ENCODE measurements around the gene ABHD15.

ABHD15 gene

DNA sequence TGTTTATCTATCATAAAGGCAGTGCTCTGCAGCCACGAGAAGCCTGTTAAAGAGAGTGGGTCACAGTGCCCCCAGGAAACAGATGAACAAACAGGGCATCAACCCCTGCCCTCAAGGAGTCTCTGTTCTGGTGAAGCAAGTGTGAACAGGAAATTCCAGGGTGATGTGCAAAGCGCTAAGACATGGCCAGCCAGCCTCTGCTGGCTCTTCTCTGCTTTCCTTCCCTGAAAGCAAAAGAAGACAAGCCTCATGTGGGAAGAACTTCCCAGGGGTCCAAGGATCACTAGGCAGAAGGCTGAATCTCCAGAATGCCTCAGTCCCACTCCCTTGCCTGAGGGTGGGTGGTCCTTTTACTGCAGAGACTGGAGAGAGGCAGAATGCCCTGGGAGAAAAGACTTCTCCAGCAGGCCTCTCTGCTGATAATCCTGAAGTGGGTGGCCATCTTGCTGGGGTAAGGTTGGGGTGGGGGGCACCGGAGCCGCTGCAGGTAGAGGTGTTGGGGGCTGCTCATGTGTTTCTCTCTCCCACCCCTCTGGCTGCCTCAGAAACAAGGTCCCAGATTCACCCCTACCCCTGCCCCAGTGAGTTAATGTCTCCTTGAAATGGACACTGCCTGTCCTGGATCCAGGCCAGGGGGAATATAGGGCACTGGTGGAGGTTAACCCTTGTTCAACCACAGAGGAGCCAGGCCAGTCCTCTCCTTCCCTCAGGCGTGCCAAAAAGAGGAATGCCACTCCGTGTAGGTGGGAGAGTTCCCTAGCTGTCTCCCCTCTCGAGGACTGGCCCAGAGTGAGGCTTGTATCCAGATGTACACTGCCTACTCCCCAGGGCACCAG is 28.5 kb upstream of the ABHD15 start:
- DNase-seq = no peak

DNA sequence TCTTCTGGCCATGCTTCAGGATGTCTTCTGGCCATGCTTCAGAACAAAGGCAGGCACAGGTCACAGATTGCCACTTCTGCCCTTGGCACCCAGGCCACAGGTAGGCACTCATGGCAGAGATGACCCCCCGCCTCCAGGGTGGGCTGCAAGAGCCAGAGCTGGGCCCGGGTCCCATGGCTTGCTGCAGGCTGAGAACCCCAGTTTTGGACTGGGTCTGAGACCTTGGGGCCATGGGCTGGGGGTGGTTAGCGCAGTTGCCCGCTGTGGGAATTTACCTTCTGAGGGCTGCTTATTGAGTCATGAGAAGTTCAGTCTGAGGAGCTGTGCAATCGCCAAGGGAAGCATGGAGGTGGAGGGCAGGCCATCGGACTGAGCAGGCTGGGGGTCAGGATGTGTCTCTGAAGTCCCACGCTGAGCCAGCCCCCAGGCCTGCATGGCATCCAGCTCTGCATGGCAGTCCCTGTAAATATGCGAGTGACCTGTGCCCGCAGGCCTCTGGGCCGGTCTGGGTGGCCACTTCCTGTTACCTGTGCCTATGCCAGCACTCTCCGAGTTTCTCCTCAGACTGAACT is 27.8 kb upstream of the ABHD15 start:
- no peak for DNase-seq

DNA sequence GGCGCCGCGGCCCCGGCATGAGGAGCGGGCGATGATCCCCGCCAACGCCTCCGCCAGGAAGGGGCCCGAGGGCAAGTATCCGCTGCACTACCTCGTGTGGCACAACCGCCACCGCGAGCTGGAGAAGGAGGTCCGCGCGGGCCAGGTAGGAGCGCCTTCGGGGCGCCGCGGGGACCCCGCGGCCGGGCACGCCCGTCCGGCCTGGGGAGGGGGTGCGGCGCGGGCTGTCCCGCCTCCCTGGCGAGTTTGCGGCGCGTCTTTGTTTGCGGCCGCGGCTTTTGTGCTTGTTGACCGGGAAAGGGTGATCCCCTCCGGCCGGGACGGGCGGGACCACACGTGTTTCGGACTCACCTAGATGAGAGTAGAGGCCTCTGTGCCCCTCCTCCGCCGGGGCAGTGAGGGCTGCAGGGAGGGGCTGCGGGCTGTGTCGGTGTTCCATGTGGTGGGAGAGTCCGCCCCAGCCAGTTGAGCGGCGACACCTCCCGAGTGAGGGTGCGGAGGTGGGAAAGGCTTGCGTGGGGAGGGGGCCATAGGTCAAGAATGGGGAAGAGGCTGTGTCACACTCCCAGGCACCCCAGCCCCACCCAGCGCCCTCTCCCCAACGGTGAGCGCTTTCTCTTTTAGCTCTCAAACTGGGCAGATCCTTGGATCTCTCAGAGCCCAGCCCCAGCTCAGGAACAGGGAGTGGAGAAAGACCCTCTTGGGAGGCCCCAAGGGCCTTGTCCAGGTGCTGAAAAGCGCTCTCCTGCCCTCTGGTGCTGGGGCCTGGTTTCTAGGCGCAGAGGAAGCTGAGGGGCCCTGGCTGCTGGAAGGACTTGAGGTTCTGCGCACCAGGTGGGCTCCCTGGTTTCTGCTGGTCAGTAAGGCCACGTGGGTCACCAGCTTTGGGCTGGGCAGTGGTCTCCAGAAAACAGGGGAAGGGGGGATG is 27.0 kb upstream of the ABHD15 start:
- DNase-seq = peak in 4 of 51 donors; percentile 19 to 42 (median 32)

DNA sequence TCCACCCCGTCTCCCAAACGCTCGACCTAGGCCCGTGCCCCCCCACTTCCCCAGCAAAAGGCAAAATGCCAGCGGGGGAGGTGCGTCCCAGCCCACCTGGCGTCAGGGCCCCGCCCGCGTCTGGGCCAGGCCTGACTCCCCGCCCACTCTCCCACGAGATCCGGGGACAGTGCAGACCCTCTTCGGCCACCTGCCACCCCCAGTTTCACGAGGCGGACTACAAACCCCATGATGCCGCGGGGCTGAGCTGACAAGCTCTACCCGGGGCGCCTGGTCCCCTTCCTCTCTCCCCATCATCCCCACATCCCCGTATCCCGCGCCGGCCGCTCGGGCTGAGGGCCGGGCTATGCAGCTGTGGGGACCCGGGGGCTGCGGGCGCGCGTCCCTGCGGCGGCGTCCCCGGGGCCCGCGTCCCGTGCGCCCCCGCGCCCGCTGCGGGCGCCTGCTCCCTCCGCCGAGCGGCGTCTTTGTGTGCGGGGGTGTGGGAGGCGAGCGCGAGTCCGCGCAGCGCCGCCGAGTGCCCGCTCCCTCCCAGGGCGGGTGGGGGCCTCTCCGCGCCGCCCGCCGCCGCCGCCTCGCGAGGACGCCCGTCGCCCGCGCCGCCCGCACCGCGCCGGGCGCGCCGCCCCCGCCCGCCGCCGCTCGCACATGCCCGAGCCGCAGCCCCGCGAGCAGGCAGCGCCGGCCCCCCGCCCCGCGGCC is 26.2 kb upstream of the ABHD15 start, which contains the start of gene ANKRD13B:
Gene ANKRD13B, plus strand, starts transcription at position 283 of the 702 bp plus-strand sequence. CDS start 490 bp downstream, outside the sequence.
- peak in 44 of 51 donors; percentile 27 to 84 (median 61) for DNase-seq

DNA sequence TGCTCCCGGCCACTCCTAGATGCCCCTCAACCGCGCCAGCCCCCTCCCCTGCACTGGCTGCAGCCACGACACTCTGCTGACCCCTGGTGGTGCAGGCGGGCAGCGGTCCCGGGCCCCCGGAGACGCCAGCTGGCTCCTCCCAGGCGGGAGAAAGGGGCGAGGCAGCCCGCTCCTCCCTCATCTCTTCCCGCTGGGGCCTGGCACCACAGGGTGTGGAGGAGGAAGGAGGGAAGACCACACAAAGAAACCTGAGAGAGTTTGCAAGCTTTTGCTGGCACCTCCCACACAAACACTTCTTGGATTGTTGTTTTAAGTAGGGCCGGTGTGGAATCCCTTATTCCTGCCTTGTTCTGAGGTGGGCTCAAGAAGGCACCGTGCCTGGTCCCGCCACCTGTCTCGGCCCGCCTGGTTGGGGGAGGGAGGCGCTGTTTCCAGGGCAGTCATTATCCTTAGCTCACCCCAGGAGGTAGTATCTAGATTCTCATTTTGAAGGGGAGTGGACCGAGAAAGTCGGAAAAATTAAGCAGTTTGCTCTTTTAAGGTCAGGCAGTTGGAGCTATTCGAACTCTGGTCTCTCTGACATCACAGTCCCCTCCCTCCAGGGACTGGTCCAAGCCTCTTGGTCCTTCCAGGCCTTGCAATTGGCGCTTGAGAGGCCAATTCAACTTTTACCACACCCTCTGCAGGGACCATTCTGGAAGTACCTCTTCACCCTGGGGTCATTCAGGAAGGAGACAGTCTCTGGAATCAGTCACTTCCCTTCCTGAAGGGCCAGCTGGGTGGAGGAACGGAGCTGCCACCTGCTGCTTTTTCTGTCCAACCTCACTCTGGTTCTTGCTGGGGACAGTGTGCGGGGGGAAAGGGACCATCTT is 25.1 kb upstream of the ABHD15 start:
- DNase-seq = peak in 49 of 51 donors; percentile 51 to 94 (median 83)

DNA sequence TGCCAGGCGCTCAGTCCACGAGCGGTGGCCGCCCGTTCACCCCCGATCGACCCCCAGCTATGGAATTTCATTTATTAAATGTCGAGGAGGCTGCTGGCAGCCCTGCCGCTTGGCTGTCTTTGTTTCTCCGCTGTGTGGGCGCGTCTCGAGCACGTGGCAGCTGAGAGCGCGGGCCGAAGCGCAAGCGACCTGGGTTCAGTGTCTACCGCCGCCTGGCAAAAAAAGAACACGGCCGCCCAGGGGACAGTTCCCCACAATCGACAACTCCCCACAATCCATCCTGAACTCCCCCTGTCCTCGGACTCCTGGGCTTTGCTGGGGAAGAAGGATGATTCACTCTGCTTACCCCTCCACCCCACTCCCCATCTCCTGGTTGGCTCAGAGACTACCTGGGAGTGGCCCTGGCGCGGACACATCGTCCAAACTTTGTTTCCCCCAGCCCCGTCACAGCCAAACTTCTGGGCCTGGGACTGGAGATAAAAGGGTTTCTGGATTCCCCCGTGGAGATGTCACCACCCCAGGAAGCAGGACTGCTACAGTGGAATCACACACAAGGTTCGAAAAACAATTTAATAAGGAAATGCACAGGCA is 24.4 kb upstream of the ABHD15 start:
- DNase-seq = peak in 13 of 51 donors; percentile 28 to 83 (median 54)

DNA sequence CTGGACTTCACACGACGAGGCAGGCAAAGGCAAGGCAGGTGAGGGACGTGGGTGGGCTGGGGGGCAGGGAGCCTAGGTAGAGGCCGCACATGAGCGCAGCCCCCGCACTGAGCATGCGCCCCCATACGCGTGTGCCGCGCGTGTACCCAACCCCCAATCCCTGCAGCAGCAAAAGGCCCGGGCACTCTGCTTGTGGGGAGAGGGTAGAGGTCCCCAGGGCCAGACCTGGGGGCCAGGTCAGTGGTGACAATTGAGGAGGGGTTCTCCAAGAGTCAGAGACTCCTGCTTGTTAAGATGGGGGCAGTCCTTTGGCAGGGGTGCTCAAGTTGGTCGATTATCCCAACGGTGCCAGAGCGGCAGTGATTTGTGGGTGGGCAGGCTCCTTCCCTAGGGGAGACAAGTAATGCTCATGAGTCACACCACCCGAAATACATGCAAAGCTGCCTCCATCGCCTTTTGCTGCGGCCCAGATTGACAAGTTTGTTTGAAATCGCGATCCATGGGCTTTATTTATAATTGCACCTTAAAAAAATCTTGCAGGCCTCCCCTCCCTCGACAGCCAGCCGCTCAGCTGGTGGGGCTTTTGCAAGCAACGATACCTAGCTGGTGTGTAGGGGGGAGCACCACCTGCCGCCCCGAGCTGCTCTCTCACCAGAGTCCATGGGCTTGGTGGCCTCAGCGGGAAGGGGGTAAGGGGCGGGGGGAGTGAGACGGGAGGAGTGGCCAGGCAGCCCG is 23.7 kb upstream of the ABHD15 start:
- peak in 5 of 51 donors; percentile 27 to 89 (median 46) for DNase-seq

DNA sequence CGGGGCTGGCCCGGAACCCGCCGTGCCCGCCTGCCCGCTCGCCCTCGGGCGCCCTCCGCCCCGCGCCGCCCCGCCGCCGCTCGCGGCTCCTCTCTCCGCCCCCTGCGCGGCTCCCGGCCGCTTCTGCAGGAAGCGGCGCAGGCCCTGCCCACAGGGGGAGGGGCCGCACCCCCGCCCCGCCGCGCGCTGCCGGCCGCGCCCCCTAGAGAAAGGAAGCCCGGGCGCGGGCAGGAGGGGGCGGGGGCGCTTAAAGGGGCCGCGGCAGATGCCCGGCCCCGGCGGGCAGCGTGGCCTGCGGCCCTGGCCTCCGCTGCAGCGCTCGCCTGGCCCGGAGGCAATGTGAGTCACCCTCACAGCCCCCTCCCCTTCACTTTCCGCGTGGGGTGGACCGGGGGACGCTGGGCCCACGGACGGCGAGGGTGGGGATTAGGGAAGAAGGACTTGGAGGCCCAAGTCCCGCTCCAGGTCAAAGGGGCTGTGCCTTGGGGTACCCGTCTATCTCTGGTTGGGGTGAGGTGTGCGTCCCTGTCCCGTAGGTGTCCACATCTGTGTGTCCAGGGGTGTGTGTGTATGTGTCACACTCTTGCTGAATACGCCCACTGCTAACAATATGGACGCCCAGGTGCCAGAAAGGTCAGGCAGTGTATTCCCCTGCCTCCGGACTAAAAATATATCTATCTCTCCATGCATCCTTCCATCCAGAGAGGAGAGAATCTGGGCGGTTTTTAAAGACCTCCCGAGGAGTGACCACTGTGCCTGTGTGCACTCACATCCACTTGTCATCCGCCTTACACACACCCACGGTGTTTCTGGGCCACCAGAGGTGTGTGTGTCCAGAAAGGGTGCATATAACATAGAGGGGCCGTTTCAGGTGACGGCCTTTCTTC is 22.9 kb upstream of the ABHD15 start, which contains the start of gene GIT1:
Gene GIT1, minus strand, starts transcription at position 125 of the 887 bp plus-strand sequence. CDS start 270 bp downstream, outside the sequence.
- DNase-seq = peak in 48 of 51 donors; percentile 29 to 92 (median 73)

DNA sequence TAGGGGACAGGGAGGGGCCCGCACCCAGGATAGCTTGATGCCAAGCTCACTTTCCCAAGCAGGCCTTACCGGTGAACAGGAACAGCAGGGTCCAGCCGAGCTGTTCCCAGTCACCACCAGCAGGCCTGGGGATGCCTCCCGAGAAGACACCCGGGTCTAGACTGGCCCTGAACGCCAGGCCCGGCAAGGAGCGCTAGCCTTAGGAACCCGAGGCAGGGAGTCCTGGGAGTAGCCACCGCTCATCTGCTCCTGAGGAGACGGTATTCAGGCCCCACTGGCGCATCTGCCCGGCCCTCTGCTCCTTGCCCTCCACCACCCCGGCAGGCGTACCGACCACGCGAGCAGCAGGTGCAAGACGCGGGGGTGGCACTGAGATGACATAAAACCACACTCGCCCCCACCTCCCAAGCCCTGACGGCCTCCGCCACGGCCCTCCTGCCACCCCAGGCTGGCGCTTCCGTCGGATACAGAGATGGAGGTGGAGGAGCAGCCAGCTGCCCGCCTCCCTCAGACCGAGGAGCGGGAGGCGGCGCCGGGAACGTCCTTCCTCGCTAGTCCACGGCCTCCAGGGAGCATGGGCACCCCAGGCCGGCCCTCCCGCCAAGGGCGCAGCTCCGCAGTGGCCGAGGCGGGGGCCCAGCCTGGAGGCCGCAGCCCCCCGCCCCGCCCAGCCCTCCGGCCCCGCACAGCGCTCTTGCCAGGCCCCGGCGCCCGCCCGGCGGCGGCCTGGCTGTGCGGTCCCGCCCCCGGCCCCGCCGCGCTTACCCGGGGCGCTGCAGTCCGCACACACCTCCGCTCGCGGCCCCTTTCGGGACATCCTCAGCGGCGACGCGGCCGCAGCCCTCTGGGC is 21.9 kb upstream of the ABHD15 start:
- peak in 16 of 51 donors; percentile 29 to 62 (median 39) for DNase-seq

DNA sequence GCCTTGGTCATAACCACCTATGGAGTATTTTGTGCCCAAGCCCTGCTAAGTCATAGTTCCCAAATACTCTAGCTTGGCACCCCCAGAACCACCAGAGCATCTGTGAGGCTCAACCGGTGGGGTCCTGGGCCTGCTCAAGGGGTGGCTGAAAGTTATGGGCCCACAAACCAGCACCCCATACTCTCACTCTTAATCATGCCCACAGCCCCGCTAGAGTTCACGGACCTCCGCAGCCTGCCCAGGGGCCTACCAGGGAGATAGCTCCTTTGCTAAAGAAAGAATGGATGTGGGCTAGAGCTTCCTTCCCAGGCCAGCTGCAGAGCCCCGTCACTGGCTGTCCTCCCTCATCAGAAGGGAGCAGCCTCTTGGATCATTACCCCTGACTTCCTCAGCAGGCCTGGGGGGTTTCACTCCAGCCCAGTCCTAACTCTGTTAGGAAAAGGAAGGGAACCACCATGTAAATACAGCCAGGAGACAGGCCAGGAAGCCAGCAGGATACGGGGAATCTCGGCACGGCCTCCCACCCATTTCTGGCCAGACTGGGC is 21.3 kb upstream of the ABHD15 start:
- peak in 1 of 51 donors; percentile 36 for DNase-seq

DNA sequence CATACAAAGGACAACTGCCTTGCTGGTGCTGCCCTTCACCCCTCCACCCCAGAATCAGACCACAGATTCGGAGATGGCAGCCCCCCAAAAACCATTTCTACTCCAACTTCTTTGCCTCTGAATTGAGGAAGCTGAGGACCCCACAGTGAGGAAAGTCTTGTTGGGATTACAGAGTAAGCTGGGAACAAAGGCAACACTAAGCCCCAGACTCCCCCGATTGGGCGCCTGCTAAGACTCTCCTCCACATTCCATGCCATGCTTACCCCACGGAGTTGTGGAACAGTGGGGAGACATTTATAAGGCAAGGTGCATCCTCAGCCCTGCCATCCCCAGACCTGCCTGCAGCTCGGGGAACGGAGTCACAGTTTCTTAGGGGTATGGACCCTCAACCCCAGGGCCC is 20.8 kb upstream of the ABHD15 start:
- DNase-seq = no peak

DNA sequence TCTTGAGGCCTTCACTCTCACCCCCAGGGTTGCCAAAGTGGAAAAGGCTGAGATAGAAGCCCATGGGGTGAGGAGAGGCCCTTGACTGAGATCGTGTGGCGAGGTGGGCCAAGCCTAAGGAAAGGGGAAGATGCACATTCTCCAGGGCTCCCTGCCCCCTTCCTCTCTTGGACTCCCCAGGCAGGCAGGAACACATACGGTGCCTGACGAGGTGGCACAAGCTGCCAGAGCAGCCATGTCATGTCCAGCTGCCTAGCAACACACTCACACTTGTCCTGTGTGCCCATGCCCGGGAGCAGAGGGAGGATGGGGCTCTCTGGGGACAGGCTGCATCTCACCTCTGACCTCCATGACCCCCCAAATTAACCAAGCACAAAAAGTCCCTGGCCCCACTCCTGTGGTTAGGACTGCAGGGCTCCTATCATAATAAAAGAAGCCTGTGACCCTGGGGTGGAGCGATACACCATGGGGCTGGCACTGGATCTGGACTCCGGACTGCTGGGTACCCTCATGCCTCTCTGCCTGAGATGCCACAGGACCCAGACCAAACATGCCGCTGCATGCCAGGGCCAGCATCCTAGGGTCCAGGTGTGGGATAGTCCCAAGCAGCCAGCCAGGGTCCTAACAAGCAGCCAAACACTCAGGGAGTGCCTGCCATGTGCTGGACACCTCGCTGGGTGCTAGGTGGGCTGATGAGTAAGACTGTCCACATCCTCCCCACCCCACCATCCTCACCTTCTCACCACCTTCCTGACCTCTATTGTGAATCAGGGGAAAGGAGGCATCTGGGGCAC is 20.0 kb upstream of the ABHD15 start:
- DNase-seq = peak in 1 of 51 donors; percentile 17

DNA sequence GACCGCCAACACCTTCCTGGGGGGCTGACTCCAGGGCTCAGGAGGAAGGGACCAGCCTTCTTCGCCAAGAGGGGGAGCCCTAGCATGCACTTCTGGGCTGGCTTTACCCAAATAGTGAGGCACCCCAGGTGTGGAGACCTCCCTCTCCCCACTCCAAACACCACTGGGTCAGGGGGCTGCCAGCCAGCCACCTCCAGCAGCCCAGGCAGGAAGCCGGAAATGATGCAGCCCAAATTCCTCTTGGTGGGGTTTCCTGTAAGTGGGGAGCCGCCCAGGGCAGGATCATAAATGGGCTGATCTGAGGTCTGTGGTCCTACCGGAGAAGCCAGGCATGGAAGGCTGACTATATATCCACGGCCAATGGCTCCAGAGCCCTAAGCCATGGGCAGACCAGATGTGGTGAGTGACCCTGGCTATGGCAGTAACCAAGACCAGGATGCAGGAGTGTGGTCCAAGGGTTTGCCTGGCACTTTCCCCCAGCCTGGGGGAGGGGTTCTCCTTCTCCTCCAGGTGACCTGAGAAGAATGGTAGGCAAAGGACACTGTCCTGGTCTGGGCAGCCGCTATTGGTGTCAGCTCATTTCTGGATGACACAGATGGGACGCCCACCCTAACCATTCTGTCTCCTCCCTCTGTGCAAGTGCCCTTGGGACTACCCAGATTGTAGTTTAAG is 18.4 kb upstream of the ABHD15 start:
- no peak for DNase-seq

DNA sequence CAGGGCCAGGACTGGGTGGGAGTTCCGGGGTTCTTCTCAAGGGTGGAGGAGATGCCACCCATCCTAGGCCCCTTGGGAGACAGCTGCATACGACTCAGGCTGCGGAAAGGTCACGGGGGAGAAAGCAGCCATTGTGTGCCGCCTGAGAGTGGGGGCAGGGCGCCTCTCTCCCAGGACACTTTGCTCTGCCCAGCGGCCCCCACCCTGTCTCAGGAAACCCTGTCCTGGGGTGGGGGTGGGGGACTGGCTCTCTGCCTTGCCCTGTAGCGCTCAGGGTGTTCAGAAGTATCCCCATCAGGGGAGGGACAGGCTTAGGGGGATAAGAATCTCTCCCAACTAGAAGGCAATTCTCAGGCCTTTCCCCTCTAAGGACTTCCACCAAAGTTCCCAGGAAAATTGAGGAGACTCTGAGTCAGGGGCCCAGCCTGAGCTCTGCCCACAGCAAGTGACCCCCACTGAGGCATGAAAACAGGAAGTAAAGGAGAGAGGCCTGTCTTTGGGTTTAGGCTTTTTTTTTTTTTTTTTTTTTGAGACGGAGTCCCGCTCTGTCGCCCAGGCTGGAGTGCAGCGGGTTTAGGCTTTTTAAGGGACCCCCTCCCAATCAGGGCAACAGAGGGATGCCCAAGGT is 17.7 kb upstream of the ABHD15 start:
- peak in 41 of 51 donors; percentile 17 to 89 (median 69) for DNase-seq

All from hypothalamus (tissue), 51 donors.